HFFc6 (cell line): Measurements from ENCODE around the gene PARD3. TPM values are rescaled to one million over a fixed set of nuclear protein-coding genes. Genes with fewer than 3 reads are reported as not detected.

Source experiments
- DNase-seq: peaks from one replicate; pipeline ENCODE4 v3.0.0-alpha.2; 2018
- H3K27ac Mint-ChIP-seq: 2 replicates; pipeline ENCODE4 v1.8.0; 2020; ENCODE audit warnings: mild to moderate bottlenecking, mixed read lengths
- H3K27me3 Mint-ChIP-seq: 2 replicates; pipeline ENCODE4 v1.8.0; 2021; ENCODE audit warnings: mild to moderate bottlenecking, moderate library complexity, mixed read lengths; ENCODE audit not compliant: insufficient read depth
- H3K36me3 Mint-ChIP-seq: 2 replicates; pipeline ENCODE4 v1.8.0; 2021; ENCODE audit warnings: low read depth, mixed read lengths
- H3K4me1 Mint-ChIP-seq: 2 replicates; pipeline ENCODE4 v1.8.0; 2020; ENCODE audit warnings: low read depth, mixed read lengths
- H3K4me3 Mint-ChIP-seq: 2 replicates; pipeline ENCODE4 v1.8.0; 2020; ENCODE audit warnings: mild to moderate bottlenecking, moderate library complexity, mixed read lengths
- H3K9me3 Mint-ChIP-seq: 2 replicates; pipeline ENCODE4 v1.8.0; 2020; ENCODE audit warnings: mild to moderate bottlenecking, mixed read lengths
- CTCF ChIP-seq: fragments of 200-600 bp; sonication (generic); IDR thresholded peaks from 2 replicates; pipeline ENCODE4 v1.5.0; 2021; ENCODE audit warnings: antibody characterized with exemption, mild to moderate bottlenecking
- total RNA-seq, 6 experiments: library from RNA; stranded (reverse); fragmentation: NEBNext Ultra II Directional; extraction: Animal tissue kit (Norgen Biotek cat#: 25700); gene quantifications; 2 replicates in 1 of 6; 3 replicates in 5 of 6; pipeline ENCODE4 v1.2.3, GENCODE V29; 2021

Gene PARD3
- total RNA-seq, 6 experiments from 2014 or later, result 19.9 to 24.3 (median 23.1) TPM

- H3K4me1 Mint-ChIP-seq, result no peaks in the 10 kb centered on the region
- H3K36me3 Mint-ChIP-seq, result no peaks in the 10 kb centered on the region
- H3K27ac Mint-ChIP-seq, result no peak overlapping the region
- no peak overlapping the region for H3K4me3 Mint-ChIP-seq
- no peaks in the 10 kb centered on the region for H3K27me3 Mint-ChIP-seq
- no peak for TF ChIP-seq CTCF
- DNase-seq, result no peak
- no peaks in the 10 kb centered on the region for H3K9me3 Mint-ChIP-seq
These were observed 212.6 kb downstream of the PARD3 start for GRCh38 chr10:34602478-34602877.

- no peaks in the 10 kb centered on the region for H3K4me1 Mint-ChIP-seq
- H3K9me3 Mint-ChIP-seq, result no peaks in the 10 kb centered on the region
- no peaks in the 10 kb centered on the region for H3K27me3 Mint-ChIP-seq
- DNase-seq, result no peak
- H3K27ac Mint-ChIP-seq, result no peak overlapping the region
- no peak overlapping the region for H3K4me3 Mint-ChIP-seq
- TF ChIP-seq CTCF, result no peak
- H3K36me3 Mint-ChIP-seq, result no peaks in the 10 kb centered on the region
These were observed 213.4 kb downstream of the PARD3 start for GRCh38 chr10:34601691-34602090.

- no peak overlapping the region for H3K27ac Mint-ChIP-seq
- H3K4me1 Mint-ChIP-seq, result no peaks in the 10 kb centered on the region
- no peak for TF ChIP-seq CTCF
- no peaks in the 10 kb centered on the region for H3K36me3 Mint-ChIP-seq
- no peaks in the 10 kb centered on the region; the same call in 1 of the 2 replicates for H3K27me3 Mint-ChIP-seq
- no peak overlapping the region for H3K4me3 Mint-ChIP-seq
- no peaks in the 10 kb centered on the region for H3K9me3 Mint-ChIP-seq
- no peak for DNase-seq
These were observed 215.9 kb downstream of the PARD3 start for GRCh38 chr10:34599026-34599795.

- no peaks in the 10 kb centered on the region for H3K9me3 Mint-ChIP-seq
- no peak overlapping the region for H3K27ac Mint-ChIP-seq
These were observed 218.7 kb downstream of the PARD3 start for GRCh38 chr10:34596351-34596750.

GRCh38 chr10:34593930-34594329 lies 221.2 kb downstream of the PARD3 start:
- Mint-ChIP-seq H3K36me3 (peaks cover 7% of the 10 kb centered on the region; the same call in 1 of the 2 replicates), H3K9me3 (no peaks in the 10 kb centered on the region), H3K27ac (no peak overlapping the region), H3K27me3 (no peaks in the 10 kb centered on the region; the same call in 1 of the 2 replicates), H3K4me1 (no peaks in the 10 kb centered on the region), H3K4me3 (no peak overlapping the region)
- no peak for DNase-seq
- TF ChIP-seq CTCF, result no peak

More at GRCh38 chr10:34596351-34596750, 218.7 kb downstream of the PARD3 start:
- no peak for DNase-seq
- no peak for TF ChIP-seq CTCF
- H3K4me3 Mint-ChIP-seq, result no peak overlapping the region
- H3K27me3 Mint-ChIP-seq, result no peaks in the 10 kb centered on the region; the same call in 1 of the 2 replicates
- no peaks in the 10 kb centered on the region for H3K36me3 Mint-ChIP-seq
- H3K4me1 Mint-ChIP-seq, result no peaks in the 10 kb centered on the region
